Measurements from ENCODE around the gene MEIOSIN.

MEIOSIN gene

DNA sequence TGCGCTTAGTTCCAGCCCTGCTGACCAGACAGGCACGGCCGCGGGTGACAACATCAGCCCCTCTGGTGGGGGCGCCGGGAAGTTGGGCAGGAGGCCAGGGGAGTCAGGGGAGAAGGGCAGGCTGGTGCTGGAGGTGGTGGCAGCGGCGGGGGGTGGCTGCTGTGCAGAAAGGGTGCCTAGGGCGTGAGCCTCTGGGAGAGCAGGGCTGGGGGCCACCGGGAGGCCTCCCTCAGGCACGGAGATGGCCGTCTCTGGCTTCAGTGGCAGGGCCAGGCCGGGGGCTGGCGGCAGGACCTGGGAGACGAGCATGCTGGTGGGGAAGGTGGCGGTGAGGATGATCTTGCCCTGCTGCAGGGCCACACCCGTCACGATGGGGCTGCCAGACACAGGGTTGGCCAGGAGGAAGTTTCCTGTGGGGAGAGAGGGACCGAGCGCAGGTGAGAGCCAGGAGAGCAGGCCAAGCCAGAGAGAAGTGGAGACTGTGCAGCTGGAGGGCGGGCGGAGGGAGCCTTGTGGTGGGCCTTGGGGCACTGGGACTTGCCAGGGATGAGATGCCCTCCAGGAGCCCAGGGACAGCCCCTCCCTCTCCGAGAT, 32.6 kb downstream of the MEIOSIN start:
- DNase-seq, result no peak

DNA sequence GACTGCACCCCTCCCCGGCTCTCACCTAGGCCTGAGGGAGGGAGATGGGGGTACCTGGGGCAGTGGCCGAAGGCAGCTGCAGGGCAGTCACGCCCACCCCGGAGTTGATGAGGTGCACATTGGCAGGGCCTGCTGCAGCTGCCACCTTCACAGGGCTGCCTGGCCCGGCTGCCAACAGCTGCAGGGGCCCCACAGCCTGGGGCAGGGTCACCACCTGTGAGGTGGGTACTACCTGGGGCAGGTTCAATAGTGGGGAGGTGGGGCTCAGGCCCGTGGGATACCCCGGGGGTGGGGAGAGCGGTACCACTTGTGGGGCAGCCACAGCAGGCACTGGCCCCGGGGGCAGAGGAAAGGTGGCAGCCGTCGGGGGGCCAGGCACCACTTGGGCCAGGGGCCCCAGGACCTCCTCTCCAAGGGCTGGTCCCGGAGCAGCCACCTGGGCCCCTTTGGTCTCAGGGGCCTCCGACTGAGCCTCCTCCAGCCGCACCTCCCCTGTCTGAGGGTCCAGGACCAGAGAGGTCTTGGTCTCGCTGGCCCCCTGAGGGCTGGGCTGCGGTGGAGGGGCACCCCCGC, 33.1 kb downstream of the MEIOSIN start:
- DNase-seq, result no peak

DNA sequence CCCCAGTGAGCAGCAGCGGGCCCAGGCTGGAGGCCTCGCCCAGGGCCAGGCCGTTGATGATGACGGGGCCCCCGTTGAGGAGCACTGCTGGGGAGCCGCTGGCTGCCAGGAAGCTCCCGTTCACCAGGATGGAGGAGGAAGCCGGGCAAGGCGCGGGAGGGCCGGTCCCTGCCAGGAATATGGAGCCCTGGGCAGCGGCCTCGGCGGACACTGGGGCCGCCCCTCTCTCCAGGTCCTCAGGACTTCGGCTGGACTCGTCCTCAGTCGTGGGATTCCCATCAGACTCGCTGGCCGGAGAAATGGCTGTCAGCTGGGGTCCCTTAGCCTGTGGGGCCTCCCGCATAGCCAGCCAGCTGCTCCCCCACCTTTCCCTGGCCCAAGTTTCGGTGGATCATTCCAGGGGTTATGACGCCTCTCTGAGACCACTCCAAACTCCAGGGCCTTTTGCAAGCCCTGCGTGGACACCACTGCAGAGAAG, 33.7 kb downstream of the MEIOSIN start:
- DNase-seq, result no peak

DNA sequence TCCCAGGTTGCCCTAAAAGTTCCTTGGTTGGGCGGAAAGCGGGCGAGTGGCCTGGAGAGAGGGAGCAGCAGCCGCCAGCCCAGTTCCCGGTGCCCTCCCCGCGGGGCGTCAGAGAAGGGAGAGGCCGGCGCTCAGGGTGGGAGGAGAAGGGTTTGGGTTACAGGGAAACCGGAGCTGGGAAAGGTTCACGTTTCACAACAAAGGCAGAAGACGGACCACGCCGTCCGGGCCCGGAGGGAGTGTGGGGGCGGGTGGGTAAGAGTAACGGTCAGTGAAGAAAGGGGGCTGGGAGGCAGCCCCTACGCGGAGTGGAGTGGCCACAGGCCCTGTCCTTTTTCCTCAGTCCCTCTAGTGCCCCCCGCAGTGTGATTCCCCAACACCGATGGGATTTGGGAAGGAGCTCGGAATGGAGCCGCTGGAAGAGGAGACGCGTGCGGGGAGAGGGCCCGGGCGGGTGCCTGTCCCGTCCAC, 34.2 kb downstream of the MEIOSIN start:
- DNase-seq, result peak; percentile 63

- peak; percentile 73 for DNase-seq
Observed at GRCh38 chr19:45767881-45768654, 34.8 kb downstream of the MEIOSIN start.

GRCh38 chr19:45768655-45768983, 35.4 kb downstream of the MEIOSIN start:
- DNase-seq, result peak; percentile 69

DNA sequence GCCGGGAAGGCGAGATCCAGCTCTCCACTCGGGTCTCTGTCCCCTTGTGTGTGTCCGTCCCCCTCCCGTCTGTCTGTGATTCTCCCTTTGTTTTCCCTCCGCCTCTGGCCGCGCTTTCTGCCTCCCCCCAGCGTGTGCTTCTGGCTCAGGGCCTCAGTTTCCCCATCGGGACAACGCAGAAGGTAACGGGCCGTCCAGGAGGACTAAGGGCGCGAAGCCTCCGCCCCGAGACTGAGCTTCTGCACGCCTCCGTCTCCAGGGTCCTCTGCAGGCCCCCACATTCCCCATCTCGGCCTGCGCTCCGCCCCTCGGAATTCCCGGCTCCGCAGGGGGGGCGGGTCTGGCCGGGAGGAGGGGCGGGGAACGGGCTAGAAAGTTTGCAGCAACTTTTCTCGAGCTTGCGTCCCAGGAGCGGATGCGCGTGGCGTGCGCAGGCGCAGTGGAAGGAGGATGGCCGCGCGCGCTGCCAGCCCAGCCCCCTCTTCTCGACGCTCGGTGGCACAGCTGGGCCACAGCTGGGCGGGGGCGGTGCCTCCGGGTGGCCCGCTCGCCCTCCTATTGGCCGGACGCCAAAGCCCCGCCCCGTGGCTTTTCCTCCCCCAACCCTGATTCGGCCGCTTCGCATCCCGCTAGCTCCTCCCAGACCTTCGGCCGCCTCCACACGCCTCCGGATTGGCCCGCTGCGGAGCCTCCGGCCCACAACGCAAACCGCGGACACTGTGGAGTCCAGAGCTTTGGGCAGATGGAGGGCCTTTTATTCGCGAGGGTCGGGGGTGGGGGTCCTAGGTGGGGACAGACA, 35.9 kb downstream of the MEIOSIN start, which contains the start of gene SIX5:
Gene SIX5 (minus strand): TSS at position 269 of the 799 bp plus-strand sequence. CDS start 408 bp downstream, outside the sequence.
- DNase-seq, result peak; percentile 98

DNA sequence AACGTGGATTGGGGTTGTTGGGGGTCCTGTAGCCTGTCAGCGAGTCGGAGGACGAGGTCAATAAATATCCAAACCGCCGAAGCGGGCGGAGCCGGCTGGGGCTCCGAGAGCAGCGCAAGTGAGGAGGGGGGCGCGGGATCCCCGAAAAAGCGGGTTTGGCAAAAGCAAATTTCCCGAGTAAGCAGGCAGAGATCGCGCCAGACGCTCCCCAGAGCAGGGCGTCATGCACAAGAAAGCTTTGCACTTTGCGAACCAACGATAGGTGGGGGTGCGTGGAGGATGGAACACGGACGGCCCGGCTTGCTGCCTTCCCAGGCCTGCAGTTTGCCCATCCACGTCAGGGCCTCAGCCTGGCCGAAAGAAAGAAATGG, 36.6 kb downstream of the MEIOSIN start:
- DNase-seq, result peak; percentile 75

DNA sequence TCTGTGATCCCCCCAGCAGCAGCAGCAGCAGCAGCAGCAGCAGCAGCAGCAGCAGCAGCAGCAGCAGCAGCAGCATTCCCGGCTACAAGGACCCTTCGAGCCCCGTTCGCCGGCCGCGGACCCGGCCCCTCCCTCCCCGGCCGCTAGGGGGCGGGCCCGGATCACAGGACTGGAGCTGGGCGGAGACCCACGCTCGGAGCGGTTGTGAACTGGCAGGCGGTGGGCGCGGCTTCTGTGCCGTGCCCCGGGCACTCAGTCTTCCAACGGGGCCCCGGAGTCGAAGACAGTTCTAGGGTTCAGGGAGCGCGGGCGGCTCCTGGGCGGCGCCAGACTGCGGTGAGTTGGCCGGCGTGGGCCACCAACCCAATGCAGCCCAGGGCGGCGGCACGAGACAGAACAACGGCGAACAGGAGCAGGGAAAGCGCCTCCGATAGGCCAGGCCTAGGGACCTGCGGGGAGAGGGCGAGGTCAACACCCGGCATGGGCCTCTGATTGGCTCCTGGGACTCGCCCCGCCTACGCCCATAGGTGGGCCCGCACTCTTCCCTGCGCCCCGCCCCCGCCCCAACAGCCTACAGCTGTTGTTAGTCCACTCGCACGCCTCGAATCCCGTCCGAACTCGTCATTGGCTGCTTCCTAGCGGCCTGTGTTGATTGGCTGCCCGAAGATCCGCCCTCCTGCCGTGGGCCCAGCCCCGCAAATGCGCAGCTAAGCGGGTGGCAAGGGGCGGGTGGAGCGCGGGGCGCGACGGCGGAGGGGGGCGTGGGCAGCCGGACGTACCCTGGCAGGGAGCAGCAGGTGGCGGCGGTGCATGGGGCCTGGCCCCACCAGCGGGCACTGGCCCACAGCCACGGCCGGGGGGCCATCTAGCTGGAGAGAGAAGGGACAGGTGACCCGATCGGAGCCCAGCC, 37.2 kb downstream of the MEIOSIN start:
- peak; percentile 99 for DNase-seq

GRCh38 chr19:45771311-45771933, 38.2 kb downstream of the MEIOSIN start:
- no peak for DNase-seq

GRCh38 chr19:45772130-45772840, 39.0 kb downstream of the MEIOSIN start:
- no peak for DNase-seq

DNA sequence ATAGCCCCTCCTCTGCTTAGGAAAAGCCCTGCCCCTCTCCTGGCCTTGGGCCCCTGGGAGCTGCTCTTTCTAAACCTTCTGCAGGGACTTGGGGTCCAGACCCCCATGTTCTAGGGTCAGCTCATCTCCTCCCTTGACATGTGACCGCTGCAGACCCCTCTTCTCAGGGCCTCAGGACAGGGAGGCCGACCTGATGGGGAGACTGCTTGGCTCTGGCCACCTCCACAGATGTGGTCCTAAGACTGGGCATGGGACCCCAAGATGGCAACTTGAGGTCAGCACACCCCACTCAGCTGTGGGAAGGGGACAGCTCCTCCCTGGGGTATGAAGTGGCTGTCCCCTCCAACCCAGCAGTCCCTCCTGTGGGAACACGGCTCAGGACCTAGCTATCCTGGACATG, 39.7 kb downstream of the MEIOSIN start:
- DNase-seq, result no peak

DNA sequence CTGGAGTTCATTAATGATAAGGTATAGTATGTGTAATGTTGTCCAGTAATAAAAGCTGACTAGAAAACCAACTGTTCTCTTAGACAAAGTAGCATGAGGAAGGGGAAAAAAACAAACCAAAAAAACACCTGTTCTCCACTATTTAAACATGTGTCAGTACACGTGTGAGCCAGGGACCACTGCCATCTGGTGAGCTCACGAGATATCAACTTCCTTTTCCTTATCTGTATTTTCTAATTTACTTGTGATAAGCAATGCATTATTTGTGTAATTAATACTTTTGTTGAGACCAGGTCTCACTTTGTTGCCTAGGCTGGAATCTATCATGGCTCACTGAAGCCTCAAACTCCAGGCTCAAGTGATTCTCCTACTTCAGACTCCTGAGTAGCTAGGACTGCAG, 40.1 kb downstream of the MEIOSIN start:
- DNase-seq, result no peak

DNA sequence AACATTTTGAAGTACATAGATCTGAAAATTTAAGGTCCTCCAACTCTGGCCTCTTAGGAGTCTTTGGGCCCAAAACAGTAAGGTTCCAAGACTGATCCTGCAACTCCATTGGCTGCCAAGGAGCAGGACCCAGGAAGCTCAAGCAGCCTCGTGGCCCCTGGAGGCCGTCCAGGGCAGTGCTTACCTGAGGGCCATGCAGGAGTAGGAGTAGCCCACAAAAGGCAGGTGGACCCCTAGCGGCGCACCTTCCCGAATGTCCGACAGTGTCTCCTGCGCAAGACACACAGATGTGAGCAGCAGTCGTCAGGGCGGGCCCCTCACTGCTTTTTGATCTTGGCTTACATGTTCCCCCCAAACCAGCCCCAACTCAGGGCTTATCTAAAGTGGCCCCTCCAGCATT, 41.5 kb downstream of the MEIOSIN start:
- no peak for DNase-seq

- no peak for DNase-seq
Observed at GRCh38 chr19:45777395-45777961, 44.2 kb downstream of the MEIOSIN start.

DNA sequence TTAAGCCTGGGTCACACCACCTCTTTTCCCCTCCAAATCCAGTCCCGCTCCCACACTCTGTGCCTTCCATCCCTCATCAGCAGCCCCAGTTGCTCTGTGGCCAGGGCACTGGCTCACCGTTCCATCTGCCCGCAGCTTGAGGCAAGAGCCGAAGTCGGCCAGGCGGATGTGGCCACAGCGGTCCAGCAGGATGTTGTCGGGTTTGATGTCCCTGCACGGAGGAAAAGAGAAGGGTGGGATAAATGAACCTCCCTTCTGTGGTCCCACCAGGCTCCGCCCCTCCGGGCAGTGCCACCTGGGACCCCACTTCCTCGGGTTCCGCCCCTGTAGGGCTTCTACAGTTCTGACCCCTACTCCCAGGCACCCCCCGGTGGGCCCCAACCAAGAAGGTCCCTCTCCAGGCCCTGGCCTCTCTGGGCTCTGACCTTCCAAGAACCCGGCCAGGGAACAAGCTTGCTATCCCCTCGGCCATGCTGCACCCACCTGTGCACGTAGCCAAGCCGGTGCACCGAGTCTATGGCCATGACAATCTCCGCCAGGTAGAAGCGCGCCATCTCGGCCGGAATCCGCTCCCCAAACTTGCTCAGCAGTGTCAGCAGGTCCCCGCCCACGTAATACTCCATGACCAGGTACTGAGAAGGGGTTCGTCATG, 44.9 kb downstream of the MEIOSIN start:
- no peak for DNase-seq

- DNase-seq, result peak; percentile 94
Observed at GRCh38 chr19:45779231-45780145, 46.2 kb downstream of the MEIOSIN start.

DNA sequence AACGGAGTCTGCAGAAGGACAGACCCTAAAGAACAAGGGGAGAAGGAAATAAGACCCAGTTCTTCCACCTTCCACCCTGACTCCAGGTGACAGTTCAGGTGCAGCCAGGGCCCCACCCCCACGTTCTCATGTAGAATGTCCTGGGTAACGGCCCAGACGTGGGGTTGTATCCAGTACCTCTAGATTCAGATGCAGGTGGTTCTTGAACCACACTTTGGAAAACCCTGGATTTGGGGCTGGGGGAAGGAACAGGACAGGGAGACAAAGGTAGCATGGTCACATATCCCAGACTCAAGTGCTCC, 46.9 kb downstream of the MEIOSIN start:
- DNase-seq, result peak; percentile 55

Data from NCI-H69 (cell line).